GM18511 (cell line): ENCODE data around the gene MYO1B.

Experiments used
- ATAC-seq: cut with Tn5 transposase; IDR thresholded peaks from one replicate; pipeline ENCODE4 v1.9.1; 2021; ENCODE audit warnings: mild to moderate bottlenecking, moderate library complexity; ENCODE audit not compliant: unreplicated experiment

The MYO1B gene

GRCh38 chr2:191355170-191355758 lies 110.1 kb downstream of the MYO1B start:
- ATAC-seq, result no peak

GRCh38 chr2:191357678-191358077 lies 112.5 kb downstream of the MYO1B start:
- no peak for ATAC-seq

- no peak for ATAC-seq
These were observed 113.3 kb downstream of the MYO1B start for GRCh38 chr2:191358325-191359025.

GRCh38 chr2:191359133-191359532 lies 113.9 kb downstream of the MYO1B start:
- no peak for ATAC-seq

- ATAC-seq, result no peak
These were observed 115.7 kb downstream of the MYO1B start for GRCh38 chr2:191360918-191361317.

GRCh38 chr2:191362841-191363240 lies 117.6 kb downstream of the MYO1B start:
- ATAC-seq, result no peak

- ATAC-seq, result no peak
These were observed 118.1 kb downstream of the MYO1B start for GRCh38 chr2:191363267-191363666.

GRCh38 chr2:191365089-191365488 lies 119.9 kb downstream of the MYO1B start:
- ATAC-seq, result no peak

GRCh38 chr2:191366199-191366598 lies 121.0 kb downstream of the MYO1B start:
- ATAC-seq, result no peak

GRCh38 chr2:191369034-191369433 lies 123.8 kb downstream of the MYO1B start:
- ATAC-seq, result no peak

GRCh38 chr2:191374366-191374765 lies 129.2 kb downstream of the MYO1B start:
- no peak for ATAC-seq

- ATAC-seq, result no peak
These were observed 129.7 kb downstream of the MYO1B start for GRCh38 chr2:191374939-191375338.

GRCh38 chr2:191376981-191377629 lies 131.9 kb downstream of the MYO1B start:
- ATAC-seq, result peak; percentile 84

- no peak for ATAC-seq
These were observed 134.2 kb downstream of the MYO1B start for GRCh38 chr2:191379375-191379774.

- no peak for ATAC-seq
These were observed 137.6 kb downstream of the MYO1B start for GRCh38 chr2:191382801-191383200.

- ATAC-seq, result no peak
These were observed 138.3 kb downstream of the MYO1B start for GRCh38 chr2:191383486-191383885.

GRCh38 chr2:191384829-191385228 lies 139.6 kb downstream of the MYO1B start:
- no peak for ATAC-seq

GRCh38 chr2:191385416-191386160 lies 140.4 kb downstream of the MYO1B start:
- peak; percentile 75 for ATAC-seq

- no peak for ATAC-seq
These were observed 141.8 kb downstream of the MYO1B start for GRCh38 chr2:191386938-191387536.

- ATAC-seq, result no peak
These were observed 144.1 kb downstream of the MYO1B start for GRCh38 chr2:191389288-191389687.

GRCh38 chr2:191391171-191391570 lies 146.0 kb downstream of the MYO1B start:
- no peak for ATAC-seq
